Head of caudate nucleus (tissue), 42 donors: Measurements from ENCODE around the gene C1orf185.

Experiments used
- DNase-seq, 42 donors: peaks; one replicate each; pipeline versions ENCODE4 v3.0.0 to v3.0.0-alpha.2; 2020 to 2021; ENCODE audit warnings: mixed read lengths in 7 of 42
- intact Hi-C: fragments of 100-400 bp; cut with DNase I; formaldehyde crosslinking; loops from one replicate; pipeline ENCODE4 v1.15.0; 2022

The C1orf185 gene

DNA sequence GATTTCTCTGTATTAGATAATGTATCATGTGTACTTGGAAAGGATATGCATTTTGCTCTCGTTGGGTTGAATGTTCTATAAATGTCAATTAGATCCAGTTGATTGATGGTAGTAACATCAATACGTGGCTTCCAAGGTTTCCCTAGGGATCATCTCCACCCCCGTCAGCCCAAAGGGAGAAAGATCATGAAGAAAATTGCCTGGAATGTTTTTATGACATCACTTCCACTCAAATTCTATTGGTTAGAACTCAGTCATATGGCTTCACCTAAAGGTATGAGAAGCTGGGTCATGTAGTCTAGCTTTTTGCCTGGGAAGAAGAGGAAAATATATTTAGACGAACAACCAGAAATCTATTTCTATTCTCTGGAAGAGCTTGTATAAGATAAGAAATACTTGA lies at the start of gene C1orf185:
TSS of gene C1orf185 (plus strand) at position 253 of the 400 bp plus-strand sequence. CDS start at position 259, 6 bp downstream.
- DNase-seq = no peak
- intact Hi-C loops = no loop called here

- intact Hi-C loops = no loop called here
These were observed 43.2 kb upstream of the C1orf185 start for GRCh38 chr1:51058858-51059257.

DNA sequence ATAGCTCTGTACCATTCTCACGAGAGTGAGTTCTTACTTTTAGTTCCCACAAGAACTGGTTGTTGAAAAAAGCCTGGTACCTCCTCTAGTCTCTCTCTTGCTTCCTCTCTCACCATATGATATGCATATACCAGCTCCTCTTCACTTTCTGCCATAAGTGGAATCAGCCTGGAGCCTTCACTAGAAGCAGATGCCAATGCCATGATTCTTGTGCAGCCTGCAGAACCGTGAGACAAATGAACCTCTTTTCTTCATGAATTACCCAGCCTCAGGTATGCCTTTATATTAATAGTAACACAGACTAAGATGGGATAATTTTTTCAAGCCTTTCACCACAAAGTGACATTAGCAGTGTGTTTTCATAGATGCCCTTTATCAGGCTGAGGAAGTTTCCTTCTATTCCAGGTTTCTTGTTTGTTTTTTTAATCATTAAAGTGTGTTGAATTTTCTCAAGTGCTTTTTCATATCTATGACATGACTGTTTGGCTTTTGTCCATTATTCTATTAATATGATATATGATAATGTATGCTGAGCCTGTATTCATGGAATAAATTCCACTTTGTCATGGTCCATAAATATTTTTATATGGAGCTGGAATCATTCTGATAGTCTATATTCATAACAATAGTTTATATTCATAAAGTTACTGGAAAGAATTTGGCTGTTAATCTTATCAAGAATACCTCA lies 40.7 kb upstream of the C1orf185 start:
- intact Hi-C loops = no loop called here
- DNase-seq = no peak

More at GRCh38 chr1:51058858-51059257, 43.2 kb upstream of the C1orf185 start:
- no peak for DNase-seq

DNA sequence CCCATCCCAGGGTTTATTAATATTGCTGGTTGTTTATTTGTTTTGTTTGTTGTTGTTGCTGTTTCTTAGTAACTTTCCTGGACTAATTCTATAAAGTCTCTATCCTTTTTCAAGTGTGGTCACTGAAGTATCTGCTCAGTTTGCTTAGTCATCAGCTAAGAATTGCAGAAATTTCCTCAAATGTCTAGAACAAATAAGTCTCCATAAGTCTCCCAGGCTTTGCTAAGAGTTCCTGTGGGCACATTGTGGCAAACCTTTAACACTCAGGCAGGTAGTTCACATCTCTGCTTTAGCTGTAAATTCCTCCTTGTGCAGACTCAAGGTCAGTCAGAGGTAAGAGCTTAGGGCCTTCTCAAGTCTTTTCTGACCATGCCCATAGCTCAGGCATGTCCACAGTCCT lies 38.9 kb upstream of the C1orf185 start:
- DNase-seq = no peak
- intact Hi-C loops = no loop called here

DNA sequence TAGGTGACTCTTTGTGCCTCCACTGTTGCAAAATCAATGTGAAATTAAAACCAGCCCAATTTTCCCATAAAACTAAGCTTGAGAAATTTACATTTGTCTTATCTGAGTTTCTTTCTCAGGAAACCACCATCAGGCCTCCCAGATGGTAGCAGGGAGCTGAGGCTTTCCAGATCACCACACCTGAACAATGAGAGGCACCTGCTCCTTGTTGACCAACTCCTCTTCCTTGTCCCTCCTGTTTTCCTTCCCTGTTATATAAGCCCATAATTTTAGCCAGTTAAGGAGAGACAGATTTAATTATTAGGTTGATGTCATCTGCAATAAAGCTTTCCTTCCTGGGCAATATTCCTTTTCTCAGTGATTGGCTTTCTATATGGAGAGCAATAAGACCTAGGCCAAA lies 32.0 kb upstream of the C1orf185 start:
- intact Hi-C loops = no loop called here
- DNase-seq = no peak

DNA sequence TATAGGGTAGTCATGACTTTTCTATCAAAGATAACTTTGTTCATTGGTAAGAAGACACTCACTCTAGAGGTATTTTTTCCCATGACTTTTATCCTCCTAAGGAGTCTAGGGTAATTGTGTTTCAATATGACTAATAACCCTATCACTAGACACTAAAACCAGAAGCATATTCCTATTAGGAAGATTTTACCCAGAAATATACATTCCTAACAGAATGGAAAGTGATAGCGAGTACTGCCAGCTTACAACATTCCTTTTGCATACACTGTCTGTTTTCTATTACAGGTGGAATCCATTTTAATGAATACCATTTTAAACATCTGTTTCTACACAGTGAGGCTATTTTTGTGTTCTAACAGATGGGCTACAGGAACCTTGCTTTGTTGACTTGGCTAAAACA lies 31.4 kb upstream of the C1orf185 start:
- DNase-seq = no peak
- intact Hi-C loops = no loop called here

- no peak for DNase-seq
- intact Hi-C loops = no loop called here
These were observed 30.6 kb upstream of the C1orf185 start for GRCh38 chr1:51071291-51072042.

DNA sequence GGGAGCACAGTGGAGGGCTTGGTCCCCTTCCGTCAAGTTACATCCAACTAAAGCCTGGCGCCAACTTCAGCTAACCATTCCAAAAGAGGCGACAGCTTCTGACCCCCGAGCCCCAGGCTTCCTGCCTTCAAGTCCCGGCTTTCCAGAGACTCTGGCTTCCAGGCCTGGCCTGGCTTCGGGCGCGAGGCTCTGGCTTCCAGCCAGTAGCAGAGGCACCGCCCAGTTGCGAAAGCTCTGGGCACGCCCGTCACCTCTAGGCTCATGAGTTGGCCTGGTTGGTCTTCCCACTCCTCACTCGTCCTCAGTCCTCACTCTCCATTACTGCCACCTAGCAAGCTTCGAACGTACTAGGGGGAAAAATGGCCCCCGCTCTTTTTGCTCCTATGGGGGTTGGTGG lies 30.0 kb upstream of the C1orf185 start:
- DNase-seq = no peak
- intact Hi-C loops = no loop called here

- intact Hi-C loops = no loop called here
- DNase-seq = no peak
These were observed 29.4 kb upstream of the C1orf185 start for GRCh38 chr1:51072651-51073050.

DNA sequence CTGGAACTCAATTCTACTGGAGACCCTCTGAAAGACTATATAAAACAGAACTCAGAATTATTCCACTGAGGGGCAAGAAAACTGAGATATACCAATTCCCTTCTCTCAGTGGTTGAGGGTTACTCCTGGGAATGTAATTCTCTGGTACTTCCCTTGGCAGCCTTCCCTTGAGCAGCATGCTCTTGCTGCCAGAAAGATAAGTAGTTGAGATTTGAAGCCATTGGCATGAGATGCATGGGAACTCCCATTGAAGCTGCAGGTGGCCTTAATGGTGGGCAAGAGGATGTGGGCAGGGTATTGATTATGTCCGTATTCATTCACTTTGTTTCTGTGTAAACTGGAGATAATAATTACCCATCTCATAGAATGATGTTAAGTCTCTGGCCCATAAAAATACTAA lies 28.6 kb upstream of the C1orf185 start:
- intact Hi-C loops = no loop called here
- no peak for DNase-seq

GRCh38 chr1:51086496-51087271 lies 15.3 kb upstream of the C1orf185 start:
- intact Hi-C loops = no loop called here
- DNase-seq = no peak

DNA sequence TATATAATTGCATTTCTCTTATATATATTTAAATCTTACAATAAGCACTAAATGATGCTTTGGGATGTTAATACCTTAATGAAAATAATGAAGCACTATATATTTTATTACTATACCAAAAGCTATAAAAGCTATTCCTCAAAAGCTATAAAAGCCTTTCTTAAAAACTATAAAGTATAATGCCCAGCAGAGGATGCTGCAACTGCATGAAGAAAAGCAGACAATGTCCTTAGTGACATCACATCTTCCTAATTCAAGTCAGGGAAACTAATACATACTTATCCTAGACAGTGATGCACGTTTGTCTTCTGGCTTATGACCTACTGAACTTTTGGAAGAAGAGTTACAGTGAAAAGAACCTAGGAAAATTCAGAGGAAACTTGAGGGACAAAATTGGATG lies 13.6 kb upstream of the C1orf185 start:
- no peak for DNase-seq
- intact Hi-C loops = no loop called here

GRCh38 chr1:51093581-51093980 lies 8.4 kb upstream of the C1orf185 start:
- intact Hi-C loops = no loop called here
- no peak for DNase-seq

- no peak for DNase-seq
- intact Hi-C loops = no loop called here
These were observed 4.9 kb upstream of the C1orf185 start for GRCh38 chr1:51097171-51097570.

DNA sequence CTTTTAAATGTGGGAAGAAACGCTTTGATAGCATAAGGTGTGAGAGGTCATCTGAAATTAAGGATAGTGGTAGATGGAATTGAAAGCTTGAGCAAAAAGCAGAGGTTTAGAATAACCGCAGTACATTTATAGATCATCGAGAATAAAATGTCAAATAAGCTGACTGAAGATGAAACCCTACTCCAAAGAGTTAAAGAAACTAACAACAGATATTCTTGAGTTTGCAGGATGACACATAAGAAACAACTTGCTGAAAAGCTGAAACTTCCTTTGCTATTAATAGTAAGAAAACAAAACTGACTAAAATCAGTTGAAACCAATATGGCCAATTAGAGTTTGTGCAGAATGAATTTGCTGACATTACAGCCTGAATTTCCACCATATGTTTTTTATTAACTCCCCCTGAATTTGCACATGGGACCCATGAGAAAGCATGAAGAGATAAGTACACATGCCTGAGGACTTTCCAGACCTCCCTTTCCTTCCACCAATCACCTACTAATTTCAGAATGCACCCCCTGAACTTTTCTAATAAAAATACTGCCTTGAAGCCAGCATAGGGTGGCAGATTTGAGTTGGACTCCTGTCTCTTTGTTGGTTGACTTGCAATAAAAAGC lies 1.7 kb upstream of the C1orf185 start:
- no peak for DNase-seq
- intact Hi-C loops = no loop called here

DNA sequence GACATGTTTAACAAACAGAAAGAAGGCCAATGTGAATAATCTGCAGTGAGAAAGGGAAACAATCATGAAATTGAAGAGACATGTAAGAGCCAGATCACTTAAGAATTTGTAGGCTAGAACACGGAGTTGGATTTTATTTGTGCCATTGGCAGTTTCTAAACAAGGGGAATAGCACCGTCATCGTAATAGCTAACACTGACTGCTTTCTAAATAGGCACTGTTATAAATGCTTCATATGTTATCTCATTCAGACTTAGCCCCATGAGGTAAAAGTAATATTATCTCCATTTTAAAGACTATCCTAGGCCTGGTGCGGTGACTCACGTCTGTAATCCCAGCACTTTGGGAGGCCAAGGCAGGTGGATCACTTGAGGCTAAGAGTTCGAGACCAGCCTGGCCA lies 12.1 kb downstream of the C1orf185 start:
- intact Hi-C loops = no loop called here
- no peak for DNase-seq

DNA sequence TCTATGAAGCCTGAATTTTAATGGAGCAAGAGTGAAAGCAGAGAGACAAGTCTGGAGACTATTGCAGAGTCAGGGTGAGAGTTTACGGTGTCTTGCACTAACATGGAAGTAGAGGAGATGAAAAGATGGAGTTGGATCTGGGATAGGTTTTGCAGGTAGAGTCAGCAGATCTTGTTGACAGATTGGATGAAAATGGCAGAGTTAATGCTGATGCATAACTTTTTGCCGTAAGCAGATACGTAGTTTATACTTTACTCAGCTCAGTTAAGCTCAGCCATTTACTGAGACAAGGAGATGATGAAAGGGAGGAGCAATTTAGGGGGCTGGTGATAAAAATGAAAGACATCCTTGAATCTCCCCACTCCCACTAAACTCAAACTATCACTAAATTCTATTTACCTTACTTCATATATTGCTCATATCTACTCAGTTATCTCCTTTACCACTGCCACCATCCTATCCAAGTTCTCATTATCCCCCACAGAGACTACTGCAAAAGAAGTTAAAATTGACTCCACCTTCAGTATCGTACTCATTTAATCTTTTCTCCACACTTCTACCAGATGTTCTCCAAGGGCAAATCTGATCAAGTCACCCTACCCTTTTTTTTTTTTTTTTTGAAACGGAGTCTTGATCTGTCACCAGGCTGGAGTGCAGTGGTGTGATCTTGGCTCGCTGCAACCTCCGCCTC lies 13.8 kb downstream of the C1orf185 start:
- no peak for DNase-seq
- intact Hi-C loops = no loop called here

- DNase-seq = no peak
- intact Hi-C loops = no loop called here
These were observed 17.3 kb downstream of the C1orf185 start for GRCh38 chr1:51119331-51119730.

DNA sequence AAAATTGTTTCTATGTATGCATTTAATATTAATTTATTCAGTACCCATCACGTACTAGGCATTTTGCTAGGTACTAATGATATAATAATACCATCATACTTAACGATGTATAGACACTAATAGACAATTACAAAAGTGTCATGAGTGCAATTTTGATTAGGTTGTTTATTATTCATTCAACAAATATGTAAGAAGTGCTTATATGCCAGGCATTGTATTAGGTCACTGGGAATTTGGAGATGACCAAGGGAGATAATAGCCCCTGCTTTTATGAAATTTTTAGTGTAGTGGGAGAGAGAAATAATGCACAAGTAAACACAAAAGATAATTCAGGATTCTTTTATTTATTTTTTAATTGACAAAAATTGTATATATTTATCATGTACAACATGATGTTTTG lies 18.6 kb downstream of the C1orf185 start:
- intact Hi-C loops = no loop called here
- no peak for DNase-seq
